Measurements from ENCODE around the gene SPAG16.
"Not testable (repeated sequence)": the region's sequence is repeated elsewhere in the genome, so short reads cannot be mapped to it uniquely, and the experiment has no call there.

The SPAG16 gene

DNA sequence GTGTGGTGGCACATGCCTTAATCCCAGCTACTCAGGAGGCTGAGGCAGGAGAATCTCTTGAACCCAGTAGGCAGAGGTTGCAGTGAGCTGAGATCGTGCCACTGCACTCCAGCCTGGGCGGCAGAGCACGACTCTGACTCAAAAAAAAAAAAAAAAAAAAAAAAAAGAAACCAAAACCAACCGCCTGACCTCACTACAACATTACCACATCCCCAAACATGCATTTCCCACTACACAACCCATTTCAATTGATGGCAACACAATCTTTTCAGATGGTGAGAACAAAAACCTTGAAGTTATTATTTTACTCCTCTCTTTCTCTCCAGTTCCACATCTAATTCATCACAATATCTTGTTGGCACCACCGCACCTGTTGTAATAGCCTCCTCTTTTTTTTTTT, 778.0 kb downstream of the SPAG16 start:
- in situ Hi-C loops (cut with HindIII; ENCODE audit: low sequenced_read_pairs): not testable (repeated sequence)

DNA sequence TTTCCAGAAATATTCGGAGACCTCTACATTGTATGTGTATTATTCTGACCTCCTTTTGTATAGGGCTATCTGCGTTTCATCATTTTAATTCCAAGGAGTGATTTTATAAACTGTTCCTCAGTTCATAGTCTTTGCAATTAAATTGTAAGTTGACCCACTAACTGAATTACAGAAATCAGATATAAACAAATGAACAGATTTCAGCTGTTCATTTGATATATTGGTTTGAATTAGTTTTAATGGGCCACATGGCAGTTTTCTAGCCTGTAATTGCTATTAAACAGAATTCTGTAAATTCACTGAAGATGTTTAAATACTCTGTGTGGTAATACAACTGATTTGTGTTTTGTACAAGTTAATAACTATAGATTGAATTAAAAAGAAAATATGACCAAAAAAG, 780.2 kb downstream of the SPAG16 start:
- in situ Hi-C loops (cut with HindIII; ENCODE audit: low sequenced_read_pairs): no loop called here

DNA sequence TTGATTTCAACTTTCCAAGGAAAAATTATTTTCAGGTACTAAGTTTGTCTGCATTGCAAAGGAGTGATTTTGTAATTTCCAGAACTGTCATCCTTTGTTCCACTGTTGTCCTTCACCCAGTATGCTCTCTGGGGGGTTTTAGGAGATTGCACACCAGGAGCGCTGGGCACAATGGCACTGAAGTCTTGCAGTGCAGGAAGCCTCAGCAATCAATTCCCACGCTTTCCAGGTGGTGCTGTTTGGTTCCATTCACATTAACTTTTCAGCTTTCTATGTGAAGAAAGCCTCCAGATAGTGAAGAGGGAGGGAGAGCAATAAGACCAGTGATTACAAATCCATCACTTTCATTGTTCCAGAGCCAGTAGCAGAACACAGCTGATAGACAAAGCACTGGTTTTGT, 782.6 kb downstream of the SPAG16 start:
- in situ Hi-C loops (cut with HindIII; ENCODE audit: low sequenced_read_pairs): no loop called here

DNA sequence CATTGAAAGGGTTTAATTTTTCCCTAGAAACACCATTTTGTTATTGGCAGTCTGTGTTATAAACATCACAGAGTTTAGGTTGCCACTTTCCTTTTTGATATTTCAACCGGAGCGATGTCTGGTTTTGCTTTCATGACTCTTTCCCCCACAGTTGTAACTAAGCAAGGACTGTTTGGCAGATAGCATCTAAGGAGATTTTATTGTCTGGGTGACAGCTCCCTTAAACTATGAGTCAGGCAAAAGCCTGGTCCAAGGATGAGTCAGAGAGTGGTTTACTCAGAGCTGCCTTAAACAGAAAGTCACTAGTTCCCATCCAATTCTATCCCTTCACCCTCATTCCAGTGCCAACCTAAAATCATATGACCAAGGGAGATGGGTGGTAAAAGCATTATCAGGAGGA, 785.0 kb downstream of the SPAG16 start:
- in situ Hi-C loops (cut with HindIII; ENCODE audit: low sequenced_read_pairs): no loop called here

DNA sequence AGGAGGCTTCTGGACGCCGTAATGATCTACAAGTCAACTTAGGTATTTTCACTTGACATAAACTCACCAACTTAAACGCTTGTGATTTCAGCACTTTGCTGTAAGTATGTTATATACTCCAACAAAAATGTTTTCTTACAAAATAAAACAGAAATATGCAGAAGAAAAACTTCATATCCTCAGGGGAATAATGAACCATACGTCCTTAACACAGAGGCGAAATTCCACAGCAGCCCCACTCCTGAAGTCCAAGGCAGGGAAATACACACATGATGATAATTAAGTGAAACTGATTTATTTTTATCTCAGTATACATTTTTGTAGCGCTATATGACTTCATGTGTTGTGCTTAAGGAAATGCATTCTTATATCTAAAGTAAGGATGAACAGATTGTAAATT, 791.2 kb downstream of the SPAG16 start:
- in situ Hi-C loops (cut with HindIII; ENCODE audit: low sequenced_read_pairs): no loop called here

DNA sequence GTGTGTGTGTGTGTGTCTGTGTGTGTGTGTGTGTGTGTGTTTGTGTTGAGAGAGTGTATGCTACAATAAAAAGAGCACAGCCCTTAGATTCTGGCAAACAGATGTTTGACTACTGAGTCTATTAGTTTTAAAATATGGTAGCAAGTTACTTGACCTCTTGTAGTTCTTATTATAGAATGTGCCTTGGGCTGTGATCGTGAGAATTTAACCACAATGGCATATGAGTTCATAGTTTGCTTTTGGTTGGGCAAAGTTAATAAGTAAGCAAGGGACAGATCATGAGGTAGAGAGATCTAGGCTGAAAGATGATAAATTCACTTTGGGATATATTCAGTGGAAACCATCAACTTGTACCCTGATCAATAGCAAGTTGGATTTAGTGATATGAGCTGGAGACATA, 792.3 kb downstream of the SPAG16 start:
- in situ Hi-C loops (cut with HindIII; ENCODE audit: low sequenced_read_pairs): no loop called here

DNA sequence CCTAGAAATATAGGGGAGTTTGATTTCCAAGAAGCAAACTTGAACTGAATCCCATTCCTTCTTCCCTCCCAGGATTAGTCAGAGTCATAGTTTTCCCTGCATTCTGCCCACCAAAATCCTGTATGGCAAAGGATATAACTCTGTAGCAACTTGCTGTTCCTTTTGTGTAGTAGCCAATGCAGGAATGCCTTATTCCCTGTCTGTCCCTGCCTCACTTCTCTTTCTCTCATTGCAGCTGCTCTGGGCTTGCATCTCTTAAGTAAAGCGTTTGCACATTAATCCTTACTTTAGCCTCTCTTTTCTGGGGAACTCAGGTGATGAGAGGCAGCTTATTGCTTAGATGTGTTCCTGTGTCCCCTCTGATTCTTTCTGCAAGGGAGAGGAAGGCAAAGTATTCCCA, 793.5 kb downstream of the SPAG16 start:
- in situ Hi-C loops (cut with HindIII; ENCODE audit: low sequenced_read_pairs): no loop called here

DNA sequence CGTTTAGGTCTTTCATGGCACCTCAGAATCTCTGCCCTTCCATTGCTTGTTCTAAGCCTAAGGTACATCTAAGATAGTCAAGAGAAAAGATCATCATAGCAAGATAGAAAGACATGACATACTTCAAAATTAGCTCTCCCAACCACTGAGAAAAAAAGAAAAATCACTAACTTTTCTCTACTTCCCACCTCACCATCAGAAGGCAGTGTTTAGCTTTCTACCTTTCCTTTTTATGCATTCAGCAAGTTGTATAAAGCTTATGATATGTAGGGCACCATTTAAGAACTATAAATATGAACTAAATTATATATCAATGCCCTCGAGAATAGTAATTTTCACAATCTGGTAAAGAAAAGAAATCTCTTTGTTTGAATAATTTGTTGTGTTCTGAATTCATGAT, 794.8 kb downstream of the SPAG16 start:
- in situ Hi-C loops (cut with HindIII; ENCODE audit: low sequenced_read_pairs): no loop called here

DNA sequence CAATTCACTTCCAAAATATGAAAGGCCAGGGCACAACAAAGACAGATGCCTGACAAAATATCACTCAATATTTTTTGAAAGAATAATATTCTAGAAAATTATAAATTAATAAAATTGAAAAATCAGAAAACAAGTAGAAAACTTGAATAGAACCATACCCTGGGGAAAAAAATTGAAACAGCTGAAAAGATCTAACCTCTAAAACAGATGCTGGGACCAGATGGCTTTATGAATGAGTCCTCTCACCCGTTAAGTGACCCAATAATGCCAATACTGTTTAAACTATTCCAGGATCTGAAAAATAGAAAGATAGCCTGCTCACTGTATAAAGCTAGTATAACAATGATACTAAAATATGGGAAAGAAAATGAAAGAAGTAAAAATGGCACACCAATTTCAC, 804.3 kb downstream of the SPAG16 start:
- in situ Hi-C loops (cut with HindIII; ENCODE audit: low sequenced_read_pairs): no loop called here

DNA sequence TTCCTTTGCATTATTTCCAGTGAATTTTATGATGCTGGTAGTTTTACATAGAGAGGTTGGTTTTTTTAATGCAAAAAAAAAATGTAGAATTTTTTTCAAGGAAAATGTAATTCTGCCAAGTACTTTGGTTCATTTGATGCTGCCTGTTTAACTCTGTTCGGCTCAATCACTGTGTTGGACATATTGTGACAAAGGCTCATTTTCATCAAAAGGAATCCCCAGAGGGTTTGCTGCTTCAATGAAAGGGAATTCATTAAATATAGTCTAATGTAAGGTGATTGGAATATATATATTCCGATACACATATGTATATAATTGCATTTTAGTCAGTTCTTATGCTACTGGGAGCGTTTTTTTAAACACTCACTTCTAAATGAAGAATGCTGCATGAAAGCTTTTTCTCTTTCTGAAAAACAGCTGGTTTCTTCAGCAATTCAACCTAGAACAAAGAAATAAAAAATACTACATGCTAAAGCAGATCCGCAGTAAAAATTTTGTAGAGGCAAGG, 812.0 kb downstream of the SPAG16 start:
- in situ Hi-C loops (cut with HindIII; ENCODE audit: low sequenced_read_pairs): no loop called here

DNA sequence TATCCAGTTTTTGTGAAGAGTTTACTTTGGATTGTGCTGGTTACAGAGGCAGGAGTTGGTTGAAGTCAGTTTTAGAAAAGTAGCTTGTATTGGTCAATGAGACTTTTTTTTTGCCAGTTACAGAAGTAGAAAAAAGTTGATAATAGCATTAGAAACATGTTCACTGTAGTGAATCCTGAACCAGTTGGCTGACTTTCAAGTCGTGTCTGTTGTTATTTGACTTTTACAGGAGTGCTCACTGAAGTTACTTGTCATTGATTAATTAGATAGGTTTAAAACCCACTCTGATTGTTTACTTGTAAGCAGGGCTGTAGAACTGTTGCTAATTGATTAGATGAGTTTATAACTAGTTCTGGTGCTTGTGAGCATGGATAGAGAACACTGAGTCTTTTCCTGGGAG, 814.5 kb downstream of the SPAG16 start:
- in situ Hi-C loops (cut with HindIII; ENCODE audit: low sequenced_read_pairs): no loop called here

DNA sequence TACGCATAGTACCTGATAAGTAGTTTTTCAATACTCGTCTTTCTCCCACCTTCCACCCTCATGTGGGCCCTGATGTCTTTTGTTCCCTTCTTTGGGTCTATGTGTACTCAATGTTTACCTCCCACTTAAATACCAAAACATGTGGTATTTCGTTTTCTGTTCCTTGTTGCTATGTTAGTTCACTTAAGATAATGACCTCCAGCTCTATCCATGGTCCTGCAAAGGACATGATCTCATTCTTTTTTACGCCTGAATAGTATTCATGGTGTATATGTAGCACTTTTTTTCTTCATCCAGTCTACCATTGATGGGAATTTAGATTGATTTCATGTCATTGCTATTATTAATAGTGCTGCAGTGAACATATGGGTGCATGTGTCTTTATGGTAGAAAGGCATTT, 816.2 kb downstream of the SPAG16 start:
- in situ Hi-C loops (cut with HindIII; ENCODE audit: low sequenced_read_pairs): no loop called here

DNA sequence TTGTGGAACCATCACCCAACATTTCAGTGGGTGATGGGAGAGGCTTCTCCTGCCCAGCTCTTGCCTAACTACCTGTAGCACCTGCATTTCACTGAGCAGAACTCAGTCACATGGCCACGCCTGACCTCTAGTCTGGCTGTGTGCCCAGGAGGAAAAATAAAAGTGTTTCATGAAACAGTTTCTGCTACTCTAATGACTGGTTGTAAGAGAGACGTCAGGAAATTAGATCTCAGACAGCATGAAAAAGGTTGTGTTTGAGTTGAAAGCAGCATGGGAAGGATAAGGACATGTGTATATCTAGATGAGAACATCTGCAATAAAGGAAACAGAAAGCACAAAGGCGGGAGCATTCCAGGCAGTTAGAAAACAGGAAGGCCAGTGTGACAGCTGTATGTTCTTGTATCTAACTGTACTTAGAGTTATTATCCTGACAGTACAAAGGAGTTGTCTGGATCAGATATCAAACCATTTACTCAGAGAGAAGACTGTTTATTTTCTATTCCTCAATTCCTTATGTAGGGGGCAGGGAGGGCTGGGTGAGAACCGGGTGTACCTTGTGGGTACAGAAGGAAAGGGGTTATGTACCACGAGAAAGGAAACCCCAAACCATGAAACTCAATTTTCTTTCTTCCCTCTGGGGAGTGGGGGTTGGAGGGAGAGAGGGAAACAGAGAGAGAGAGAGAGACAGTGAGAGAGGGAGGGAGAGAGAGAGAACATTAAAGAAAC, 819.2 kb downstream of the SPAG16 start:
- in situ Hi-C loops (cut with HindIII; ENCODE audit: low sequenced_read_pairs): no loop called here

DNA sequence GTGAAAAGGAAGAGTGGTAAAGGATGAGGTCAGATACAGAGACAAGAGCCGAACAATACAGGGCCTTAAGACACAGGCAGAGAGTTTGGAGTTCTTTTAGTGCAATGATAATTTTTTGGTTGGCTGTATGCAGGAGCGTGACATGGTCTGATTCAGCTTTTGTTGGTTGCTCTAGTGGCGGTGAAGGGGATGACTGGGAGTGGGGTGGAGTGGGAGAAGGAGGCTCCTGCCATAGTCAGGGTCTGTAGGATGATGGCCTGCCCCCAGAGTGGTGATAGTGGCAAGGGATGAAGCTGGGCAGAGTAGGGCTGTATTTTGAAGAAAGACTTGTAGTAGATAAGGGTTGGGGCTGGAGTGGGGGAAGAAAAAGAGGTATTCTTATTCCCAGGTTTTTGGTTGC, 820.0 kb downstream of the SPAG16 start:
- in situ Hi-C loops (cut with HindIII; ENCODE audit: low sequenced_read_pairs): no loop called here

DNA sequence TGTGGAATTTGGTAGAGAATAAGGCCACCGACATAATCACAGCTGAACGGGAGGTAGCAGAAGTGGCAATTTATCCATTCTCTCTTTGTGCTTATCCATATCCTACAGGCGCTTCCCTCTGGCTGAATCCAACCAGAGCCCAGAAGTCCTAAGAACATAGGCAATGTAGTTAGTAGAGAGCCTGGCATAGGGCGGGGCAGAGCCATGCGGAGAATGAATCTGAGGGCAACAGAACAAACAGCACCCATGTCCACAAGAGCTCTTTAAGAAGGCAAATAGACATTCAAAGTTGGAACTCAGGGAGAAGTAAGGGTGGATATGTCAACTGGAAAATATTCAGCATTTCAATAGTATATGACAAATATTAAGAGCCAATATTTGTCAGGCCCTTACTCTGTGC, 820.7 kb downstream of the SPAG16 start:
- in situ Hi-C loops (cut with HindIII; ENCODE audit: low sequenced_read_pairs): no loop called here

DNA sequence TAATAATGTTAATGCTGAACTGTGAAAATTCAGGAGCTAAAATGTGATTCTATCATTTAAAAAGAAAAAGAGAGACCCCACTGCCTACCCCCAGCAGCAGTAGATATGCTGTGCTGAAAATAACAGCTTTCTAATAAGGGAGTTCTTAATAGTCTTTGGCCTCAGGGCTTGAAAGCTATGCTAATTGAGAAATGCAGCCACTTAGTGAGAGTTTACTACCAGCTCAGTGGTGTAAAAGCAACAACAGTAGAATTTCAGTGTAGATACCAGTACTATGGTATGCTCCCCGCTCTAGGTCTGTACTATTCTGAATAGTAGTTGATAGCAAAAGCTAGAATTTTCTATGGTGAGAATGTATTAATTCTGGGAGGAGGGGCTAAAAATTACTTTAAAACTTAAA, 823.5 kb downstream of the SPAG16 start:
- in situ Hi-C loops (cut with HindIII; ENCODE audit: low sequenced_read_pairs): no loop called here

DNA sequence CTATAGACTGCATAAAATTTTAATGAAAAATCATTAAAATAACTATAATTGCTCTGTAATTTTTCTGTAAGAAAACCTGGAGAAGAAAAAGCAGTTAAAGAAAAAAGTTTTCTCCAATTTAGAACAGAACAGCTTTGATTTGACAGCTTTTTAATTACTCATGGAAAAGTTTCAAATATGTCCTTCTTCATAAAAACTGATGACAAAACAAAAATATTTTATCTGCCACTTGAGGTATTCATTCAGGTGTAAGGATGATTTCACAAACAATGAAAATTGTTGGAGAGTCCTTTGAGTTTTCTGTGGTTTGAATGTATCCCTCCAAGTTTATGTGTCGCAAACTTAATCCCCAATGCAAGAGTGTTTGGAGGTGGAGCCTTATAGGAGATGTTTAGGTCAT, 824.3 kb downstream of the SPAG16 start:
- in situ Hi-C loops (cut with HindIII; ENCODE audit: low sequenced_read_pairs): no loop called here

DNA sequence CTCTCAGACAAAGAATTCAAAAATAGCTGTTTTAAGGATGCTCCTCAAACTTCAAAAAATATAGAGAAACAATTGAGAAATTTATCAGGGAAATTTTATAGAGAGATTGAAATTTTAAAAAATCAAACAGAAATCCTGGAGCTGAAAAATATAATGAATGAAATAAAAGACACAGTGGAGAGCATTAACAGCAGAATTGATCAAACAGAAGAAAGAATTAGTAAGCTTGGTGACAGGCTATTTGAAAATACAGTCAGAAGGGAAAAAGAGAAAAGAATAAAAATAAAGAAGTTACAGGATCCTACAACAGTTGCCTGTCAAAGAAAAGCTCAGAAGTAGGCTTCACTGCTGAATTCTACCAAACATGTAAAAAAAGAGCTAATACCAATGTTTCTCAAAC, 832.8 kb downstream of the SPAG16 start:
- in situ Hi-C loops (cut with HindIII; ENCODE audit: low sequenced_read_pairs): no loop called here

DNA sequence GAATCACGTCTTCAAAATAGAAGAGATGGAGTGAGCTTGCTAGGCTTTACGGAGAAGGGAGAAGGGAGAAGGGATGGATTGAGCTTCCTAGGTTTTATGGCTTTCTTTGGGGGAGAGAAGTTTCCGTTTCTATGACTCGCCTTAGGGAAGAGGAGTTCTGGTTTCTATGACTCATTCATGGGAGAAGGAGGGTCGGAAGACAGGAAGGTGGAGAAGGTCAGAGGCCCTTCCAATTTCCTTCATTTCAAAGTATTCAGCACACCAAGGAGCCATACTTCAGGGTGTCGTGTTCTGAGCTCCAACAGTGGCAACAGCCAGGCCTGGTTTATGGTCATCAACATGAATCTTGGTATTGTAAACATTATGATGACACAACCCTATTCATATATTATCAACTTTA, 841.9 kb downstream of the SPAG16 start:
- in situ Hi-C loops (cut with HindIII; ENCODE audit: low sequenced_read_pairs): no loop called here

DNA sequence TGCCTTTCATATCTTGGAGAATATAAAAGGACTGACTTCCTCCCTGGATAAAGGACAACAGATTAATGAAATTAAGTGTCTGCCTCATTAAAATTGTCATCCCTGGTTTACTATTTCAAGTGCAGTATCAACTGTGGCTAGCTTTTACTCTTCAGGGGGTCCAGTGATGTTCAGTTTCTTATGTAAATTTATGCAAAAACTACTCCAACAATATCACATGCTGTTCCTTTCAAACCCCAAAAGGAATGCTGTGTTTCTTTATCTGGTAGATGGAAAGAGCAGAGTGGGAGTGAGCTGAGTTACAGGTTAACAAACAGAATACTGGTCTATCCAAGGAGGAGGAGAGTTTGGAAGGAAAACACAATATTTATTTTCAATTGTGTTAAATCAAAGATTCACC, 842.9 kb downstream of the SPAG16 start:
- in situ Hi-C loops (cut with HindIII; ENCODE audit: low sequenced_read_pairs): no loop called here

DNA sequence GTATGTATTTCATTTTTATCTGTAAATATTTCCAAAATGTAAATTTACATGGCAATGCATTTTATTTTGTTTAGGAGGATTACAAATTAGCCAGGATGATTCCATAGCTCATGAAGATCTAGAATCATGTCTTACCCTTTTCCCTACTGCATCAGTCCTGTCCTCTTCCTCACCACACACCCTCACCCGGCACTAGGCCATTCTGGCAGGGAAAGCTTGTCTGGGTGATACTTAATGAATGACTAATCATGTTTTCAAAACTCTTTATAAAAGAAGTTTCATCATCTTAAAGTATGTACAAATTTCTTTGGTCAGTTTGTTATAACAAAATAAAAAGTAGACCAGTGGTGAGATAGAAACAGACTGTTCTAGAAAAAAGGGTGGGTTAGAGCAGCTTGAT, 843.3 kb downstream of the SPAG16 start:
- in situ Hi-C loops (cut with HindIII; ENCODE audit: low sequenced_read_pairs): no loop called here

DNA sequence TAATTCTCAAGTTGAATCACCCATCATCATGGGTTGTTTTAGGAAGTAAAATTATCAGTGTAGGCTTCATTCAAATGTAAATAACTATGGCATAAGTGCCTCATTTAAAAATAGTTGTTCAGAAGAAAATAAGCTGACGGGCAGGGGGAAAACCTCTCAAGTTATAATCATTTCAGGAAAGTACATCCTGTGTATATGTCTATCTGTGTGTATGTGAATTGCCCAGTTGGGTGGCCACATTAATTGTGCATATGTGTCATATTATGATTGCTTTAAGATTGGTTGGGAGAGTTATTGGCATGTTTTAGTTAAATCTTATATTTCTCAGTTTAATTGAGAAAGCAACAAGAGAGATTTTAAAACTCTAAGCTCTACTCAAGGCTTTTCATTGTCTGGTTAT, 843.8 kb downstream of the SPAG16 start:
- in situ Hi-C loops (cut with HindIII; ENCODE audit: low sequenced_read_pairs): no loop called here

DNA sequence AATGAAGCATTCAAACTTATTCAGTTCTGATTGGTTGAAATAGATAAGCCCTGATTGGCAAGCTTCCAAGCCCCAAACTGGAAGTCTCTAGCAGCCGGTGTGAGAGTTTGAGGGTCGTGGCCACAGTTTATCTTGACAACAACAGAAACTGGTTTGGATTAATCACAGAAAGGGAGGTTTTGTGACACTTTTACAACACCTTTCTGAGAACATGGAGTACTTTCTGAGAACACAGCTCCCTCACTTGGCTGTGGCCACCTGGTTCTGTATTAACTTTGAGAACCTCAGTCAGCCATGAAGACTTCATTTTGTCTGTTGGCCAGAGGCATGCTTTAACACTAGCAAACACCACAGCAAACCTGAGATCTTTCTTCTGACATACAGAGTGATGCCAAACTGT, 845.9 kb downstream of the SPAG16 start:
- in situ Hi-C loops (cut with HindIII; ENCODE audit: low sequenced_read_pairs): no loop called here
